ENCODE data around the gene PROM2.

Gene PROM2

GRCh38 chr2:95310216-95310615 is 36.0 kb downstream of the PROM2 start:
- FAIRE-seq: no peak

GRCh38 chr2:95310651-95311050 is 36.4 kb downstream of the PROM2 start:
- FAIRE-seq: no peak

GRCh38 chr2:95311815-95312542 is 37.7 kb downstream of the PROM2 start:
- FAIRE-seq: no peak

- no peak for FAIRE-seq
Measured at GRCh38 chr2:95312543-95313201, 38.4 kb downstream of the PROM2 start.

GRCh38 chr2:95313296-95314131 is 39.3 kb downstream of the PROM2 start:
- no peak for FAIRE-seq

GRCh38 chr2:95314598-95314963 is 40.3 kb downstream of the PROM2 start:
- no peak for FAIRE-seq

GRCh38 chr2:95314964-95315611 is 40.8 kb downstream of the PROM2 start:
- no peak for FAIRE-seq

GRCh38 chr2:95315801-95316411 is 41.7 kb downstream of the PROM2 start:
- FAIRE-seq: no peak

- no peak for FAIRE-seq
Measured at GRCh38 chr2:95316466-95317122, 42.3 kb downstream of the PROM2 start.

GRCh38 chr2:95317123-95317500 is 42.9 kb downstream of the PROM2 start:
- FAIRE-seq: no peak

GRCh38 chr2:95317665-95318425 is 43.6 kb downstream of the PROM2 start:
- FAIRE-seq: no peak

GRCh38 chr2:95318431-95319220 is 44.4 kb downstream of the PROM2 start:
- no peak for FAIRE-seq

- no peak for FAIRE-seq
Measured at GRCh38 chr2:95319481-95320343, 45.5 kb downstream of the PROM2 start.

- FAIRE-seq: no peak
Measured at GRCh38 chr2:95320344-95320712, 46.1 kb downstream of the PROM2 start.

GRCh38 chr2:95320986-95321767 is 46.9 kb downstream of the PROM2 start:
- FAIRE-seq: no peak

- FAIRE-seq: no peak
Measured at GRCh38 chr2:95323347-95324155, 49.3 kb downstream of the PROM2 start.

- FAIRE-seq: no peak
Measured at GRCh38 chr2:95325026-95325425, 50.8 kb downstream of the PROM2 start.

Data from TTC549 (cell line).